HepG2 (cell line): ENCODE results near the gene CCND1. TPM values are rescaled to one million over a fixed set of nuclear protein-coding genes. Genes with fewer than 3 reads are reported as not detected.

Source experiments
- AKNA ChIP-seq: sonication (generic); formaldehyde crosslinking; IDR thresholded peaks from 2 replicates; pipeline ENCODE4 v1.4.0; 2020; ENCODE audit warnings: missing genetic modification reagents, borderline replicate concordance
- CREBL2 ChIP-seq: sonication (generic); formaldehyde crosslinking; IDR thresholded peaks from 2 replicates; pipeline ENCODE4 v1.8.1; 2023; ENCODE audit warnings: missing genetic modification reagents, mild to moderate bottlenecking, borderline replicate concordance
- EED ChIP-seq: sonication (generic); formaldehyde crosslinking; IDR thresholded peaks from 2 replicates; pipeline ENCODE4 v1.5.0; 2020; ENCODE audit warnings: mild to moderate bottlenecking, missing genetic modification reagents
- ERF ChIP-seq: IDR thresholded peaks from 2 replicates; pipeline ENCODE4 v1.6.1; 2018; ENCODE audit warnings: missing biosample characterization, missing genetic modification reagents
- FOXP4 ChIP-seq: sonication (generic); formaldehyde crosslinking; IDR thresholded peaks from 2 replicates; pipeline ENCODE4 v1.4.0; 2020; ENCODE audit warnings: missing genetic modification reagents
- MXD1 ChIP-seq: sonication (generic); formaldehyde crosslinking; IDR thresholded peaks from 2 replicates; pipeline ENCODE4 v1.4.0; 2020; ENCODE audit warnings: mild to moderate bottlenecking, missing genetic modification reagents
- ONECUT2 ChIP-seq: sonication (generic); formaldehyde crosslinking; IDR thresholded peaks from 2 replicates; pipeline ENCODE4 v1.4.0; 2020; ENCODE audit warnings: missing genetic modification reagents
- PRPF4 ChIP-seq: fragments of 200-400 bp; formaldehyde crosslinking; IDR thresholded peaks from 2 replicates; pipeline ENCODE4 v1.6.1; 2016; ENCODE audit warnings: low read length, low read depth; ENCODE audit not compliant: poor library complexity, severe bottlenecking
- RBAK ChIP-seq: sonication (generic); formaldehyde crosslinking; IDR thresholded peaks from 2 replicates; pipeline ENCODE4 v1.5.1; 2020; ENCODE audit warnings: mild to moderate bottlenecking, missing genetic modification reagents
- TBL1XR1 ChIP-seq: fragments of 150-350 bp; IDR thresholded peaks from 2 replicates; pipeline ENCODE4 v1.6.1; 2014; ENCODE audit warnings: borderline replicate concordance, low read length; ENCODE audit not compliant: partially characterized antibody
- ZFP62 ChIP-seq: sonication (generic); formaldehyde crosslinking; IDR thresholded peaks from 2 replicates; pipeline ENCODE4 v1.4.0; 2020; ENCODE audit warnings: missing genetic modification reagents
- ZNF12 ChIP-seq: sonication (generic); formaldehyde crosslinking; IDR thresholded peaks from 2 replicates; pipeline ENCODE4 v1.5.0; 2020; ENCODE audit warnings: missing genetic modification reagents
- ZNF276 ChIP-seq: sonication (generic); formaldehyde crosslinking; IDR thresholded peaks from 2 replicates; pipeline ENCODE4 v1.4.0; 2020; ENCODE audit warnings: mild to moderate bottlenecking, low read depth, missing genetic modification reagents
- ZNF512B ChIP-seq: sonication (generic); formaldehyde crosslinking; IDR thresholded peaks from 2 replicates; pipeline ENCODE4 v1.5.1; 2020; ENCODE audit warnings: missing genetic modification reagents, mild to moderate bottlenecking, borderline replicate concordance
- ZNF773 ChIP-seq: sonication (generic); formaldehyde crosslinking; IDR thresholded peaks from 2 replicates; pipeline ENCODE4 v1.4.0; 2020; ENCODE audit warnings: missing genetic modification reagents, borderline replicate concordance
- polyA plus RNA-seq, 8 experiments: library from polyadenylated mRNA; depleted of rRNA in 3 of 8; stranded (reverse) in 7 of 8; unstranded in 1 of 8; fragments of >200 nt; fragmentation: Illumina TruSeq in 4 of 8; extraction: Trizol in 4 of 8; gene quantifications; 2 replicates each; pipeline versions ENCODE4 v1.2.1 to v1.2.3, GENCODE V29; 2011 to 2016; ENCODE audit warnings: low read depth in 4 of 8, missing spikeins in 1 of 8, mixed read lengths in 1 of 8; ENCODE audit not compliant: insufficient read depth in 1 of 8
- total RNA-seq, 5 experiments: library from RNA; depleted of rRNA; stranded (reverse); fragments of >200 nt; fragmentation: Illumina TruSeq; extraction: Trizol; gene quantifications; 2 replicates each; pipeline ENCODE4 v1.2.3, GENCODE V29; 2016; ENCODE audit warnings: low read depth in 1 of 5

Gene CCND1
- total and polyA plus RNA-seq, 2 of the 13 experiments (the other 11 are each of a cell fraction or from before 2014, with no cell fraction given) = 107 to 136 TPM

GRCh38 chr11:69683764-69684333 is 42.9 kb downstream of the CCND1 start (continued):
- TF ChIP-seq ONECUT2 (CRISPR knock-in tag) = no peak
- no peak for TF ChIP-seq ZNF512B
- no peak for TF ChIP-seq ZNF276 (CRISPR knock-in tag)
- TF ChIP-seq ZFP62 (CRISPR knock-in tag) = no peak
- no peak for TF ChIP-seq CREBL2 (CRISPR knock-in tag)
- no peak for TF ChIP-seq ZNF12
- TF ChIP-seq RBAK = no peak
- TF ChIP-seq AKNA = no peak
- TF ChIP-seq FOXP4 = peak; percentile 33; the same call in 1 of the 2 replicates
- peak; percentile 55 for TF ChIP-seq ERF
- no peak for TF ChIP-seq ZNF773
- no peak for TF ChIP-seq EED (CRISPR knock-in tag)
- TF ChIP-seq PRPF4 = no peak
- no peak for TF ChIP-seq MXD1 (CRISPR knock-in tag)
- TF ChIP-seq TBL1XR1 = no peak
